Ascending aorta (tissue), 2 donors: ENCODE results near the gene ABCC3. TPM values are rescaled to one million over a fixed set of nuclear protein-coding genes. Genes with fewer than 3 reads are reported as not detected.

Experiments
- DNase-seq, 2 donors: peaks; one replicate each; pipeline ENCODE4 v3.0.0-alpha.2; 2019; ENCODE audit warnings: low spot score in 2 of 2
- H3K27ac ChIP-seq, 2 donors: fragments of 200-600 bp; sonication (generic); one replicate each; pipeline ENCODE4 v1.5.1; 2016 to 2017; ENCODE audit warnings: mild to moderate bottlenecking in 1 of 2
- H3K27me3 ChIP-seq: fragments of 200-600 bp; sonication (generic); one replicate; pipeline ENCODE4 v1.5.1; 2017
- H3K36me3 ChIP-seq, 2 donors: fragments of 200-600 bp; sonication (generic); one replicate each; pipeline ENCODE4 v1.5.1; 2016
- H3K4me1 ChIP-seq, 2 donors: fragments of 200-600 bp; sonication (generic); one replicate each; pipeline ENCODE4 v1.5.1; 2016 to 2017; ENCODE audit warnings: mild to moderate bottlenecking in 1 of 2
- H3K4me3 ChIP-seq, 2 donors: fragments of 200-600 bp; sonication (generic); one replicate each; pipeline ENCODE4 v1.5.1; 2016 to 2017; ENCODE audit warnings: mild to moderate bottlenecking in 1 of 2
- H3K9me3 ChIP-seq, 2 donors: fragments of 200-600 bp; sonication (generic); one replicate each; pipeline ENCODE4 v1.5.1; 2016
- intact Hi-C: fragments of 100-400 bp; cut with DNase I; formaldehyde crosslinking; loops from one replicate; pipeline ENCODE4 v1.15.1; 2023
- total RNA-seq: library from RNA; depleted of rRNA; stranded (reverse); fragments of >200 nt; gene quantifications from one replicate; pipeline ENCODE4 v1.1.0, GENCODE V29; 2016
- TF ChIP-seq, protein P1 (sequence below), 3 experiments: fragments of 200-600 bp in 2 of 3; fragments of 450-650 bp in 1 of 3; sonication (generic) in 2 of 3; IDR thresholded peaks; one replicate each; pipeline ENCODE4 v1.5.1; 2016 to 2019; ENCODE audit warnings: antibody characterized with exemption in 3 of 3, mild to moderate bottlenecking in 1 of 3, moderate library complexity in 1 of 3

Gene ABCC3
- total RNA-seq, 1 donor from 2014 or later = 30.2 TPM

DNA sequence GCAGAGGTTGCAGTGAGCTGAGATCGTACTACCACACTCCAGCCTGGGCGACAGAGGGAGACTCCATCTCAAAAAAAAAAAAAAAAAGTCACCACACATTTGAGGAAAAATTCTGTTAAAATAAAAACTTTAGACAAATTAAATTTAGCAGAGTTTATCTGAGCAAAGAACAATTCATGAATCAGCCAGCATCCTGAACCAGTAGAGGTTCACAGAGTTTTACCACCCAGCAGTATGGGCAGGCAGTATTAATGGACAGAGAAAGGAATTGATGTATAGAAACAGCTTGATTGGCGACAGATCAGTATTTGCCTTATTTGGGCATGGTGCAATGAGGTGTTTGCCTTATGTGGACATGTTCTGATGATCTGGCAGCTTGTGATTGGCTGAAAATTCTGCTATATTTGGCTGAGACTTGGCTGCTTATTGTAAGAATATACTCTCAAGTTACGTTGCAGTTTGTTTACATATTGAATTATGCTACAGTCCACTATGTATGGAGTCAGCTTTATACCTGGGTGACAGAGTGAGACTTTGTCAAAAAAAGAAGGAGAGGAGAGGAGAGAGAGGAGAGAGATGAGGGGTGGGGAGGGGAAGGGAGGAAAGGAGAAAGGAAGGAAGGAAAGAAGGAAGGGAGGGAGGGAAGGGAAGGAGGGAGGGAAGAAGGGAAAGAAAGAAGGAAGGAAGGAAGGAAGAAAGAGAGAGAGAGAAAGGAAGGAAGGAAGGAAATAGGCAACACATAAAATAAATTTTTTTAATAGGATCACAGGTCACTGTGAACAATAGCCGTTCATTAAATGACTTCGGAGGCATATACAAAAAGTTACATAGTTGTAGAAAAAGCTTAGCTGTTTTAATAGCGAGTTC, 14.6 kb downstream of the ABCC3 start:
- no peak overlapping the region for H3K4me3 ChIP-seq
- H3K9me3 ChIP-seq = no peaks in the 10 kb centered on the region
- TF ChIP-seq, protein P1, sequence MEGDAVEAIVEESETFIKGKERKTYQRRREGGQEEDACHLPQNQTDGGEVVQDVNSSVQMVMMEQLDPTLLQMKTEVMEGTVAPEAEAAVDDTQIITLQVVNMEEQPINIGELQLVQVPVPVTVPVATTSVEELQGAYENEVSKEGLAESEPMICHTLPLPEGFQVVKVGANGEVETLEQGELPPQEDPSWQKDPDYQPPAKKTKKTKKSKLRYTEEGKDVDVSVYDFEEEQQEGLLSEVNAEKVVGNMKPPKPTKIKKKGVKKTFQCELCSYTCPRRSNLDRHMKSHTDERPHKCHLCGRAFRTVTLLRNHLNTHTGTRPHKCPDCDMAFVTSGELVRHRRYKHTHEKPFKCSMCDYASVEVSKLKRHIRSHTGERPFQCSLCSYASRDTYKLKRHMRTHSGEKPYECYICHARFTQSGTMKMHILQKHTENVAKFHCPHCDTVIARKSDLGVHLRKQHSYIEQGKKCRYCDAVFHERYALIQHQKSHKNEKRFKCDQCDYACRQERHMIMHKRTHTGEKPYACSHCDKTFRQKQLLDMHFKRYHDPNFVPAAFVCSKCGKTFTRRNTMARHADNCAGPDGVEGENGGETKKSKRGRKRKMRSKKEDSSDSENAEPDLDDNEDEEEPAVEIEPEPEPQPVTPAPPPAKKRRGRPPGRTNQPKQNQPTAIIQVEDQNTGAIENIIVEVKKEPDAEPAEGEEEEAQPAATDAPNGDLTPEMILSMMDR (IDR thresholded peaks at IDR 0.05) = no peak
- DNase-seq = no peak
- no peak overlapping the region for H3K27ac ChIP-seq
- intact Hi-C loops = no loop called here
- no peaks in the 10 kb centered on the region for H3K36me3 ChIP-seq
- no peaks in the 10 kb centered on the region for H3K4me1 ChIP-seq
- H3K27me3 ChIP-seq = no peaks in the 10 kb centered on the region

DNA sequence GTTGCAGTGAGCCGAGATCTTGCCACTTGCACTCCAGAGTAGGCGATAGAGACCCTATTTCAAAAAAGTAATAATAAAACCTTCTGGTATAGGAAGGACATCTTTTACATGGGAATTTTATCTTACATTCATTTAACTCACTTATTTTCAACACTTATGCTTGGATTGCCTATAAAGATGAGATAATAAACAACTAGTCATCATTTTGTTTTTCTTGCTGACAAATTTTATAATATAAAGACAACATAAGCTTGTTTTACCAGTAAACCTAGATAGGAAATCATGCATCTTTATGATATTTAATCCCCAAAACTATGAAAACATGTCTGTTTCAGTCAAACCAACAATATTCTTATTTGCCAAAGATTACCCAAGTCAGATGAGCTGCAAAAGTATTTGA, 17.0 kb downstream of the ABCC3 start:
- TF ChIP-seq, protein P1 (IDR thresholded peaks at IDR 0.05) = no peak
- Histone ChIP-seq H3K27me3 (no peaks in the 10 kb centered on the region), H3K9me3 (no peaks in the 10 kb centered on the region), H3K4me1 (no peaks in the 10 kb centered on the region), H3K36me3 (no peaks in the 10 kb centered on the region), H3K27ac (no peak overlapping the region), H3K4me3 (no peak overlapping the region)
- intact Hi-C loops = no loop called here
- no peak for DNase-seq

DNA sequence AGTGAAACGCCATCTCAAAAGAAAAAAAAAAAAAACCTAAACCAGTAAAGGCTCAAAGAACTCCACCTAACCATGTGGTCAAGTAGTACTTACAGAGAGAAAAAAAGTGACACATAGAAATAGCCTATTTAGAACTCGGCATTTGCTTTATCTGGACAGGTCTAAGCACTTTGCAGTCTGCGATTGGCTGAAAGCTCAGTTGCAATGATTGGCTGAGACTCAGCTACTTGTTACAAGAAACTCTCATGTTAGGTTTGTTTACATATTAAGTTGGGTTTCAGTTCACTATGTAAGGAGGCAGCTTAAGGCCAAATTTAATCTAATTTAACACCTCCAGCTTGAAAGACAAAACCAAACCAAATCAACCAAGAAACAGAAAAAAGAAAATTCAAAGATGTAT, 19.1 kb downstream of the ABCC3 start:
- Histone ChIP-seq H3K36me3 (no peaks in the 10 kb centered on the region), H3K4me1 (peaks cover 0 to under 1% of the 10 kb centered on the region in 2 donors), H3K4me3 (no peak overlapping the region), H3K9me3 (no peaks in the 10 kb centered on the region), H3K27me3 (no peaks in the 10 kb centered on the region), H3K27ac (no peak overlapping the region)
- DNase-seq = no peak
- intact Hi-C loops = no loop called here
- TF ChIP-seq, protein P1 (IDR thresholded peaks at IDR 0.05) = no peak

DNA sequence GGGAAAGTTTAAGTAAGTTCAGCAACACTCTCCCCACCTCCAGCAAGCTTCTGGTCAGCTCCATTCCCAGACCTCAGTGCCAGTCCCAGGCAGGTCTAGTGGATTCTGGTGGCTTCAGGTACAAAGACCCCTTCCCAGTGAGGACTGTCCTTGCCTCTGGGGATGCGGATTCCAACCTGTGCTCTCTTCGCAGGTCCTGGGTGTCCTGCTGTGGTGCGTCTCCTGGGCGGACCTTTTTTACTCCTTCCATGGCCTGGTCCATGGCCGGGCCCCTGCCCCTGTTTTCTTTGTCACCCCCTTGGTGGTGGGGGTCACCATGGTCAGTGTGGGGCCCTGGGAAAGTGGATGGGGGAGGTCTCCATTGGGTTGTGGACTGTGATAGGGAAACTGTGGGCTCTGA, 21.8 kb downstream of the ABCC3 start:
- Histone ChIP-seq H3K9me3 (no peaks in the 10 kb centered on the region), H3K27me3 (no peaks in the 10 kb centered on the region), H3K36me3 (no peaks in the 10 kb centered on the region), H3K27ac (no peak overlapping the region), H3K4me3 (no peak overlapping the region), H3K4me1 (peaks cover 16 to 28% of the 10 kb centered on the region in 2 donors)
- intact Hi-C loops = no loop called here
- TF ChIP-seq, protein P1 (IDR thresholded peaks at IDR 0.05) = no peak
- DNase-seq = no peak

DNA sequence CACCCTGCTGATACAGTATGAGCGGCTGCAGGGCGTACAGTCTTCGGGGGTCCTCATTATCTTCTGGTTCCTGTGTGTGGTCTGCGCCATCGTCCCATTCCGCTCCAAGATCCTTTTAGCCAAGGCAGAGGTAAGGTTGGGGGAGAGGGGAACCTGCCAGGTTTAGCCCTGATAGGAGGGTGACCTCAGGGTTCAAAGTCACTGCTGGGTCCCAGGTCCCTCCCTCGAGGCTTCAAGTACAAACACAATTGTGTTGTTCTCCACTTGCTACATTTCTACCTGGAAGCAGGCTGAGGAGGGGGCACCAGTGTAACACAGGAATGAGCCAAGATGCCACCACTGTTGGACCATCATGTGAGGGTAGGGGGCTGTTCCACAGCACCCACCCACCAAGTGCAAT, 22.4 kb downstream of the ABCC3 start:
- H3K4me1 ChIP-seq = peaks cover 18 to 33% of the 10 kb centered on the region in 2 donors
- no peak for DNase-seq
- TF ChIP-seq, protein P1 (IDR thresholded peaks at IDR 0.05) = no peak
- H3K9me3 ChIP-seq = no peaks in the 10 kb centered on the region
- H3K36me3 ChIP-seq = no peaks in the 10 kb centered on the region
- no peak overlapping the region for H3K4me3 ChIP-seq
- no peak overlapping the region for H3K27ac ChIP-seq
- no peaks in the 10 kb centered on the region for H3K27me3 ChIP-seq
- intact Hi-C loops = no loop called here
